Measurements from ENCODE around the gene HAUS7.

The HAUS7 gene

GRCh38 chrX:153450949-153451277 is 19.5 kb downstream of the HAUS7 start:
- no peak for FAIRE-seq

- no peak for FAIRE-seq
Measured at GRCh38 chrX:153450114-153450948, 20.0 kb downstream of the HAUS7 start.

- no peak for FAIRE-seq
Measured at GRCh38 chrX:153449368-153450113, 20.8 kb downstream of the HAUS7 start.

- no peak for FAIRE-seq
Measured at GRCh38 chrX:153448556-153449367, 21.6 kb downstream of the HAUS7 start.

- FAIRE-seq, result no peak
Measured at GRCh38 chrX:153447581-153447960, 22.8 kb downstream of the HAUS7 start.

GRCh38 chrX:153446950-153447580 is 23.3 kb downstream of the HAUS7 start:
- FAIRE-seq, result no peak

GRCh38 chrX:153446636-153446936 is 23.8 kb downstream of the HAUS7 start:
- FAIRE-seq, result no peak

- FAIRE-seq, result no peak
Measured at GRCh38 chrX:153445856-153446635, 24.3 kb downstream of the HAUS7 start, which contains the start of gene TREX2. Gene TREX2 (minus strand): TSS chrX:153446056. CDS start chrX:153445430, 626 bp downstream.

GRCh38 chrX:153445106-153445855 is 25.1 kb downstream of the HAUS7 start:
- FAIRE-seq, result no peak

GRCh38 chrX:153444333-153445011 is 25.9 kb downstream of the HAUS7 start:
- no peak for FAIRE-seq

- no peak for FAIRE-seq
Measured at GRCh38 chrX:153443476-153444332, 26.7 kb downstream of the HAUS7 start.

GRCh38 chrX:153442463-153442862 is 27.9 kb downstream of the HAUS7 start:
- FAIRE-seq, result no peak

- no peak for FAIRE-seq
Measured at GRCh38 chrX:153441981-153442380, 28.4 kb downstream of the HAUS7 start.

GRCh38 chrX:153441296-153441695 is 29.1 kb downstream of the HAUS7 start:
- no peak for FAIRE-seq

- FAIRE-seq, result no peak
Measured at GRCh38 chrX:153440556-153441135, 29.7 kb downstream of the HAUS7 start.

GRCh38 chrX:153439977-153440376 is 30.4 kb downstream of the HAUS7 start:
- FAIRE-seq, result no peak

- FAIRE-seq, result no peak
Measured at GRCh38 chrX:153438532-153438931, 31.8 kb downstream of the HAUS7 start.

- no peak for FAIRE-seq
Measured at GRCh38 chrX:153435845-153436244, 34.5 kb downstream of the HAUS7 start.

GRCh38 chrX:153434801-153435200 is 35.6 kb downstream of the HAUS7 start:
- FAIRE-seq, result no peak
